ENCODE data around the gene MYO1B.

MYO1B gene

GRCh38 chr2:191245046-191245868 lies at the start of gene MYO1B:
Gene MYO1B (plus strand): TSS chr2:191245404. CDS start chr2:191276896, 31,492 bp downstream.
- no peak for DNase-seq (ENCODE audit: low read depth, low spot score)

DNA sequence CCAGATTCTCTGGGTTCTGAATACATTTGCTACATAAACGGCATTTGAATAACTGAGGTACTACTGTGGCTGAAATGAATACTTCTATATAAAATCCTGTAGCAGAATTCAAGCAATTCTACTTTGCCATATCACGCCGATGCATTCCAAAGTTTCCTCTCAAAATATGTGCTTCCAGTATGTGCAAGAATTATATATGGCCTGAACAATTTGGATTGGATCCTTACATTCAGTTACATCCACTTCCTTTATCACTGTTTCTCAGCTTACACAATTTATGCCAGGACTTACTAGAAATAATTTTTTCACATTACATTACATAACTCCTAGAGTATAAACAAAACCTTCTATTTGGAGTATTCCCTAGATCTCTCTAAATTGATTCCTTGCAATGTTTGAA lies 48.1 kb upstream of the MYO1B start:
- no peak for DNase-seq (ENCODE audit: low read depth, low spot score)

DNA sequence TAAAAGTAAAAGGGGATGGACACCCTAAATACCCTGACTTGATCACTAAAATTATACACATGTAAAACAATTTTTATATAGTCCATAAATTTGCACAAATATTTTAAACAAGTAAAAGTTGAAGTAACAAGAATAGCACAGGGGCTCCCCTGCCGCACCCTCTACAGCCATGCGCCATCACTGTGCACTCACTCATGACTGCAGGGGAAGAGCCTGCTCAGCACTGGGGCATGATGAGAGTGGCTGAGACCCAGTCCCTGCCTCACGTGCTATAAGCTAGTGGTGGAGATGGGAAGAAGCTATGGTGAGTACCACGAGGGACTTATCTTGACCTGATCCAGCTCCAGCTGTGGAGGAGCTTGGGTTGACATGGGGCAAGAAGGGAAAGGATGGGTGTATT lies 46.9 kb upstream of the MYO1B start:
- no peak for DNase-seq (ENCODE audit: low read depth, low spot score)

- no peak for DNase-seq (ENCODE audit: low read depth, low spot score)
These were observed 45.2 kb upstream of the MYO1B start for GRCh38 chr2:191199929-191200512.

DNA sequence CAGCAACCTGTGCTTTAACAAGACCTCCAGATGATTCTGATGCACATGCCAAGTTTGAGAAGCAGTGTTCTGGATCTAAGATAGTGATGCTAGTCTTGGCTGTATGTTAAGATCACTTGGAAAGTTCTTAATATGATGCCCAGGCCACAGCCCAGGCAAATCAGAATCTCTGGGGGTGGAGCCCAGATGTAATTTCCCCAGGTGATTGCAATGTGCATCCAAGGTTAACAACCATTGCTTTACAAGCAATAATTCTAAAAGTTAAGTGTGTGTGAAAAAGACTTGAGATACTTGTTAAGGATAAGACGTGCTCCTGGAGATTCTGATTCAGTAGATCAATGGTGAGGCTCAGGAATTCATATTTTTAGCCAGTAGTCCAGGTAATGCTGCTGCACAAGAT lies 44.3 kb upstream of the MYO1B start:
- DNase-seq (ENCODE audit: low read depth, low spot score), result no peak

GRCh38 chr2:191202209-191202721 lies 42.9 kb upstream of the MYO1B start:
- DNase-seq (ENCODE audit: low read depth, low spot score), result no peak

DNA sequence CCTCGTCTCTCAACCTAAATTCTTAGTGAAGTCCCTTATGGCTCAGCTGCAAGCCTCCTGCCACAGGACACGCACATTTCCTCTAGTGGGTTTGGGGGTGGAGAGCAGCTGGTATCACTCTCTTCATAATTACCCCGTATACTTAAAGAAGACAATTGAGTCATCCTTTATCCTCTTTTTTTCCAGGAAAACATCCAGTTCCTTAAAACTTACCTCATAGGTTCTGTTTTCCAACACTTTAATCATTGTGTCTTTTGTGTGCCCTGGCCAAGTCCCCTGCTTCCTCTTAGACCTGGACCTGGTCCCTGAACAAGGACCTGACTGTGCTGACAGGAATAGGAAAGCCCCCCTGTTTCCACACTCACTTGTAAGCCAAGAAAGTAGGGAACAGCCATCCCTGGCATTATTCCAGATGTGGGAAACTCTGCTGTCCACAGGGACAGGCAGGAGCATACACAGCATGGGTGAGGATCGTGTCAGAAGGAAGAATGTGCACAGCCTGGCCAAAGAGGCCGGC lies 42.3 kb upstream of the MYO1B start:
- no peak for DNase-seq (ENCODE audit: low read depth, low spot score)

DNA sequence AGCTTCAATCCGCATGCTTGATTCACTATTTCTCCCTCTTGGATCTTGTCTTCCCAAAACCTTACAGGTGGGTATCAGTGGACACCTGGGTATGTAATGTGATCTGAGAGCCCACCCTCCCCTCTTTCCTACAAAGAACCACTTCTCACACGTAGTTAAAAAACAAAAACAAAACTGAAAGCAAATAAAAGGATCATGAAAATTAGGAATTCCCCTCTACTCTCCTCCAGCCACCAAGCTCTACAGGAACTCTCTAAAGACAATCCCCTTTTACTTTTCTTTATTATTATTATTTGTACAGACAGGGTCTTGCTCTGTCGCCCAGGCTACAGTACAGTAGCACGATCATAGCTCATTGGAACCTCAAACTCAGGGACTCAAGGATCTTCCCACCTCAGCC lies 40.8 kb upstream of the MYO1B start:
- no peak for DNase-seq (ENCODE audit: low read depth, low spot score)

GRCh38 chr2:191206613-191207471 lies 38.4 kb upstream of the MYO1B start:
- DNase-seq (ENCODE audit: low read depth, low spot score), result no peak

DNA sequence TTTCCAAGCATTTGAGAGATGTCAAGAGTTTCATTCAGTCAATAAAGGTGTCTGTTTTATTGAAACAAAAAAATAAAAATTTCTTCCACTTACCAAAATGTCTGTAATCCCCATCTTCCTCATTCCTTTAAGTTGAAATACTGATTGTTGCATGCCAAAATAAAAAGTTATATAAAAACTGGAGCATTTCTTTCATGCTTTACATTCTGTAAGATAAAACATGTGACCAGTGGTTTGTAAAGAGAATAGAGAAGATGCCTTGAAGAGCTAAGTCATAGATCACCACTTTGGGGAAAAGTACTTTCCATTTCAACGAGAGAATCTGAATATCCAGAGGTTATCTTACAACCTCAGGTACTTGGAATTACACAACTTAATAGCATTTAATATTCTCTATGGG lies 35.9 kb upstream of the MYO1B start:
- DNase-seq (ENCODE audit: low read depth, low spot score), result no peak

GRCh38 chr2:191212119-191212518 lies 33.1 kb upstream of the MYO1B start:
- DNase-seq (ENCODE audit: low read depth, low spot score), result no peak

DNA sequence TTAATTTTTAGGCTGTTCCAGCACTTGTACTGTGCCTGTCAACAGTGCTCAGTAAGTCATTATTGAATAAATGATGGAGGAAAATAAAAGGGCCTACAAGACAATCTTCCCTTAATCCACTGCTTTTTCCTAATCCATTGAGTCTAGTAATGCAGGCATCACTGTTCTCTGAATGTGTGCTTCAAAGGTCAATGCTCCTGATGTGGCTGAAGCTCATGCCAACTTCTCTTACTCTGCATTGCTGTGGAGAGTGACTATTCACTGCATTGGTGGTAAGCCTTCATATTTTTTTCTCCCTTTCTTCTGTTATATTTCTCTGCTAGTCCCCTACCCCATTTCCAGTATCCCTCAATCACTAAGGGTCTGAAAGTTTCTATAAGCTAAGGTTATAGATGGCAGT lies 31.9 kb upstream of the MYO1B start:
- DNase-seq (ENCODE audit: low read depth, low spot score), result no peak

DNA sequence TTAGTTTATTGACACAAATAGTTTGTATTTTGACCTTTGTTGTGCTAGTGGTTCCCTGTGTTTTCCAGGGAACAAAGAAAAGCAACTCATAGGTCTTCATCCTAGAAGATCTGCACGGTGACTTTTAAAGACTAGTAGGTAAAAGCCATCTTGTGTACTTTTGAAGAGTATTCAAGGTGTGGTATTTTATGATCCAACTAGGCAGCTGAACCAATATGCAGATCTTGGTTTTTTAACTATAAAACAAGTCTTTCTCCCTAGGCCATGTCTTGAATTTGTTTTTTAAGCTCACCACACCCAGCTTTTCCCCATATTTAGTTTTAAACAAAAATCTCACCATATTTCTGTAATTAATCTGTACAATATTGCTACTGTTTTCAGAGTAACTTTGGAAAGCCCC lies 30.0 kb upstream of the MYO1B start:
- no peak for DNase-seq (ENCODE audit: low read depth, low spot score)

DNA sequence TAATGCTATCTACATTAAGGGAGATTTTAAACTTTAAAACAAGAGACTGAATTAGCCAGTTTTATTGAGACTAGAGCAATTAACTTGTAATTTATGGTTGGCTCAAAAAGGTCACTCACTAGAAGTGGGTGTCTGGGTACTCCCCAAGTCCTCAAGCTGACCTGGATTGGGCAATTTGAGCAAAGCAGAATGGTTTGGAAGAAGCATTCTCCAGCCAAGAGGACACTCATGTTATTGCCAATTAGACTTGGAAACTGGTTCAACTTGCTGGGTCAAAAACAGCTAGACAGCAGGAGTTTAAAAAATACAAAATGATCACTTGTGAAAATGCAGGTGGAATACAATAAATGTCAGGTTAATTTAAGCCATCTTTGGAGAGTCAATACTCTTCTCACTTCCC lies 29.5 kb upstream of the MYO1B start:
- no peak for DNase-seq (ENCODE audit: low read depth, low spot score)

DNA sequence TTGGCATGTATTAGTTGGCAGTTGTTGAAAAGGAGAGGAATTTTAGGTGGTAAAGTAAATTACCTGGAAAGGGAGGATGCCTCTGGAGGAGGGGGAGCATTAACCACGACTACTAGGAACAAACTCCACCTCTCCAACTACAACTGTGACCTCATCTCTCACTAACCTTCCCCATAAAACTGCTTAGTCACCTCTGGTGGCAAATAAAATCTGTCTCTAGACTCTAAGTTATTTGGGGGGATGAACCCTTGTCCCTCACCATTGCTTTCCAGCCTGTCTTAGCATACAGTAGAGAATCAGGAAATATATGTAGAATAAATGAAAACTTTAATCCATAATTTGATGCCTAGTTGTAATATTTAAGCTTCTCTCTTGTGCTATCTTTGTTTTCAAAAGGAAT lies 27.6 kb upstream of the MYO1B start:
- DNase-seq (ENCODE audit: low read depth, low spot score), result peak; percentile 9

DNA sequence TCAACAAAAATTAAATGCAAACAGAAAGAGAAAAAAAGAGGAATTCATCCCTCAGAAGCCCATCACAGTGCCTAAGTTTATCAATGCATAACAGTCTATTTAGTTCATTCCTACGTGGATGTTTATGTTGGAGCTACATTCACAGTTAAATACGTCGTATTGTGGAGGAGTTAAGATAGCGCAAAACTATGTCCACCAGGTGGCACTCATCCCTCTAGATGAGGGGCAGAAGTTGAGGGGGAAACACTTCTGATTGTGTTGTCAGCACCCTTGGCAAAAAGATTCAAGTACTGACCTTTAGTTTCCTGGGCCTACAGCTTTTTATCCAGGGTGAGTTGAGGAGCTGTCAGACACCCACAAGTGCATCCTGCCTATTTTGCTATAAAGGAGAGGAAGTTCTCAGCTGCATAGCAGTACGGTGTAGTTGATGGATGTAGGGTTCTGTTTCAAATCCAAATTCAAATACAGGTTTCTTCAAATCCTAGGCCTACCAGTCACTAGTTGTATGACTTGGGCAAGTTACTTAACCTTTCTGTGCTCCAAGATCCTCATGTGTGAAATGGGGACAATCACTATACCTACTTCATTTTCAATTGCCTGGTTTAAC lies 26.8 kb upstream of the MYO1B start:
- DNase-seq (ENCODE audit: low read depth, low spot score), result peak; percentile 50

DNA sequence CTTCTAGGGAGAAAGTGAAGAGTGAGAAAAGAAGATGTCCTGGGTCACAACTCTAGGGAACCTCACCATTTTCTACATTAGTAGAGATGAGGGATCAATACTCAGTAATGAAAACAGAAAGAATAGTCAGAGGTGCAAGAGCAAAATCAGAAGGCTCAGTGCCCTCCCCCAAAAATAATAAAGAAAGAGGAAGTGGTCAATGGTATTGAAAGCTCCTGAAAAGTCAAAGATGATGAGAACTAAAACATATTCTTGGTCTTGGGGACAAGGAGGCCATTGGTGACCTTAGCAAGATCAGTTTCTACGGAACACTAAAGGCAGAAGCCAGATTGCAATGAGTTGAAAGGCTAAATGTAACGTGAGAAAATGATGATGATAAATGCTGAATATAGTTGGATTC lies 24.5 kb upstream of the MYO1B start:
- DNase-seq (ENCODE audit: low read depth, low spot score), result no peak

GRCh38 chr2:191221666-191222065 lies 23.5 kb upstream of the MYO1B start:
- no peak for DNase-seq (ENCODE audit: low read depth, low spot score)

DNA sequence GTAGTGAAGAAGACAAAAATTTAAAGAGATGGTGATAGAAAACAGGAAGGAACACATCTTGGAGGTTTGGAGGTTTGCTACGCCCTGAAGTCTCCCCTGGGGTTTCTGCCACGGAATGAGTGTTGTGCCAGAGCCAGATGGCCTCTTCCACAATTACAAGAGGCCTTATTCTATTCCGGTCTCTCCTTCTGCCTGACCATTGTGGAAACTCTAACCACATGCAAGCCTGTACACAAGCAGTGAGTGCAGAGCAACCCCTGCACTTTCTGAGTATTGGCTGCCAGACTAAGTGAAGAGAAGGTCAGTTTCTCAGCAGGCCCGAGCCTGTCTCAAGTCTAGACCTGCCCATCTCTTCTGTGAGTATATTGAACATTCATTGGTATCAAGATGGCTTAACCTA lies 22.7 kb upstream of the MYO1B start:
- no peak for DNase-seq (ENCODE audit: low read depth, low spot score)

GRCh38 chr2:191222952-191223351 lies 22.3 kb upstream of the MYO1B start:
- no peak for DNase-seq (ENCODE audit: low read depth, low spot score)

DNA sequence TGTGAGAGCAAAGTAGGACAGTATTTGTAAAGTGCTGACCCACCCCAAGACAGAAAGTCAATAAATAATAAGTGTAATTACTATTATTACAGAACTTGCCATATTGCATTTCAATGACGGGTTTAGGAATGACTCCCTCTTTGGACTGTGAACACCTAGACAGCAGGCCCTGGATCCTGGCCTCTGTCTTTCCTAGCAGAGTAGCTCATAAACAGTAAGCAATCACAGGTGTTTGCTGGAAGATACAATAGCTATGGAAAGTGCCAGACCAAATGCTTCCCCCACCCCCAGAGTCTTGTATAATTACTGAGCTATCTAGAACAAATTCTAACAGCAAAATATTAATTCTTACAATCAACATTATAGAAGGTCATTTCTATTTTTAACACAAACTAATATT lies 20.1 kb upstream of the MYO1B start:
- no peak for DNase-seq (ENCODE audit: low read depth, low spot score)

- DNase-seq (ENCODE audit: low read depth, low spot score), result no peak
These were observed 19.5 kb upstream of the MYO1B start for GRCh38 chr2:191225690-191226089.
